NCI-H1105 (cell line): Measurements from ENCODE around the gene RAB34.

Experiments
- DNase-seq: peaks from one replicate; lab custom pipeline; 2025; lab: John Stamatoyannopoulos, UW

Gene RAB34, protein sequence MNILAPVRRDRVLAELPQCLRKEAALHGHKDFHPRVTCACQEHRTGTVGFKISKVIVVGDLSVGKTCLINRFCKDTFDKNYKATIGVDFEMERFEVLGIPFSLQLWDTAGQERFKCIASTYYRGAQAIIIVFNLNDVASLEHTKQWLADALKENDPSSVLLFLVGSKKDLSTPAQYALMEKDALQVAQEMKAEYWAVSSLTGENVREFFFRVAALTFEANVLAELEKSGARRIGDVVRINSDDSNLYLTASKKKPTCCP

DNA sequence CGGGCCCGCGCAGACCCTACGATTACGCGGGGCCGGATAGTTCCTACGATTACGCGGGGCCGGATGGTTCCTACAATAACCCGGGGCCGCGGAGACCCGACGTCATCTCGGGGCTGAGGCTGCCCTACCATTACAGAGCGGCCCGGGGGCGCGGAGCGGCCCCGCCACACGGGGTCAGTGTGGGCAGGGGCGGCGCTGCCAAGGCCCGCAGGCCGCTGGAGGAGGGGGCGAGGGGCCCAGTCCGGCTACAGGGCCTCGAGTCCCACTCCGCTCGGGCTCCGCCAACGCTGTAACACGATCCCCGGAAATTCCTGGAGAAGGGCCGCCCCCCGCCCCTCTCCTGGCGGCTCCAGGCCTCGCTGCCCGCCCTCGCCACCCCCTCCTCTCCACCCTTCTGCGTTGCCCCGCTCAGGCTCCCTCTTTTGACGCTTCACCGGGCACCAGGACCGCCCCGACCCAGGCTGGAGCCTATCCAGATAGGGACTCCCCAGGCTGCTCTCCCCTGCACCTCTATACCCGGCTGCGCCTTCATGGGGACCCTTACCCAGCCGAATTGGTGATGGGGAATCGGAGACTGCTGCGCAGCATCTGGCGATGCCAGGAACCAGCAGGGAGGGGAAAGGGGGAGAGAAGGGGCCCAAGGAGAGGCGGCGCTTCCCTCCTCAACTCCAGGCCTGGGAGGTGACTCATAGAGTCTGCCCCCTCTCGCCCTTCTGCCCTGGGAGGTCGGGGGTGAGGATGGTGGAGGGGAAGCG is at the start of gene RAB34:
Gene RAB34 (minus strand): TSS at position 291 of the 755 bp plus-strand sequence. CDS start 602 bp downstream, outside the sequence.
- DNase-seq, result no peak

DNA sequence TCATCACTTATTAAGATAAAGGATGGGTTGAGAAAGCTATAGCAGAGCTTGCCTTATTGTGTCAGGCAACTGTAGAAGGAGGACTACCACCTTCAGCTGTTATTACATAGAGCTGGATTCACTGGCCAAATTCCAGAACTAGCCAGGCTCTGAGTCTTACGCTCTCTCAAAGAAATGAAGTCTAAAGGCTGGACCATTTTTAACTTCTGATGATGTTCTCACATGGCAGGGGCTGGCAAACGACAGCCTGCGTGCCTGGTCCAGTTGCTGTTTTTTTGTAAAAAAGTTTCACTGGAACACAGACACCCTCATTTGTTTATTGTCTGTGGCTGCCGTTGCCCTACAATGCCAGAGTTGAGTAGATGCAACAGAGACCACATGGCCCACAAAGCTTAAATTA is 47.4 kb upstream of the RAB34 start:
- no peak for DNase-seq

DNA sequence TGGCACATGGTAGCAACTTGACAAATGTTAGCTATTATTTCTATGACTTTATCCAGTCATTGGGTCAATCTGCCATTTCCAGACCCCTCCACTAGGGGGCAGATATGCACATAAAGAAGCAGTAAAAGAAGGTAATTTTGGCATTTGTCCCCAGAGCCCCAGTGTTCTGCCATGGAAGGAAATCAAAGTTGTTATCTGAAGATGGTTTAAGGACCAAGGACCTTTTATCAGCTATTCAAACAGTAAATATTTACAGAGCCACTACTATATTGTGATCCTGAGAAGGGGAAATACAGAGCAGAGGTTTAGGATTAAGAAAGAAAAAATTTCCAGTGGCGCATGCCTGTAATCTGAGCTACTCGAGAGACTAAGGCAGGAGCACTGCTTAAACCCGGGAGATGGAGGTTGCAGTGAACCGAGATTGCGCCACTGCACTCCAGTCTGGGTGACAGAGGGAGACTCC is 46.2 kb upstream of the RAB34 start:
- peak; percentile 52 for DNase-seq

DNA sequence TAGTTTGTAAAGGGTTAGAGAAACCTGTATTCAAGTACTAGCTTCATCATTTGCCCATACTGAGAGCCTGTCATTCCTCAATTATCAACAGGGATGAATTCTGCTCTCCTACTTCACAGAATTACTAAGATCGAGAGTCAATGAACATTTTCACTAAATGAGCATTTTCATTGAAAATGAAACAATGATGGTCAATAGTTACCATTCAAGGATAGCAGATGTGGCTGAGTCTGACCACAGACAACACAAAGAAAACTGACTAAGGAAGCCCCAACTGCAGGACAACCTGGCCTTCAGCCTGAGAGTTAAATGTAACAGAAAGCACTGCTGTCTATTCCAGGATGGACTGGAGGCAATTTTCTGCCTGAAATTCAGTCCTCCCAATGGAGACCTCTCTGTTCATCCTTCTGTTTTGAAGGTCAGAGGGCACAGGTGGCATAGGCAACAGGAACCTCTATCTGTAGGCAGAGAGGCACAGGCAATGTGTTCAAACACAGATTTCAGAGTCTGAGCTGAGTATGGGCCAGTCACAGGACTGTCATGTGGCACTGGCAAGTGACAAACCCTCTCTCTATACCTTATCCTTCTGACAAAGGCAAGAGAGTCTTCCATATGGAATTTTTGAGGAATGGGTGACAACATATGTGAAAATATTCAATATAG is 45.6 kb upstream of the RAB34 start:
- DNase-seq, result no peak

DNA sequence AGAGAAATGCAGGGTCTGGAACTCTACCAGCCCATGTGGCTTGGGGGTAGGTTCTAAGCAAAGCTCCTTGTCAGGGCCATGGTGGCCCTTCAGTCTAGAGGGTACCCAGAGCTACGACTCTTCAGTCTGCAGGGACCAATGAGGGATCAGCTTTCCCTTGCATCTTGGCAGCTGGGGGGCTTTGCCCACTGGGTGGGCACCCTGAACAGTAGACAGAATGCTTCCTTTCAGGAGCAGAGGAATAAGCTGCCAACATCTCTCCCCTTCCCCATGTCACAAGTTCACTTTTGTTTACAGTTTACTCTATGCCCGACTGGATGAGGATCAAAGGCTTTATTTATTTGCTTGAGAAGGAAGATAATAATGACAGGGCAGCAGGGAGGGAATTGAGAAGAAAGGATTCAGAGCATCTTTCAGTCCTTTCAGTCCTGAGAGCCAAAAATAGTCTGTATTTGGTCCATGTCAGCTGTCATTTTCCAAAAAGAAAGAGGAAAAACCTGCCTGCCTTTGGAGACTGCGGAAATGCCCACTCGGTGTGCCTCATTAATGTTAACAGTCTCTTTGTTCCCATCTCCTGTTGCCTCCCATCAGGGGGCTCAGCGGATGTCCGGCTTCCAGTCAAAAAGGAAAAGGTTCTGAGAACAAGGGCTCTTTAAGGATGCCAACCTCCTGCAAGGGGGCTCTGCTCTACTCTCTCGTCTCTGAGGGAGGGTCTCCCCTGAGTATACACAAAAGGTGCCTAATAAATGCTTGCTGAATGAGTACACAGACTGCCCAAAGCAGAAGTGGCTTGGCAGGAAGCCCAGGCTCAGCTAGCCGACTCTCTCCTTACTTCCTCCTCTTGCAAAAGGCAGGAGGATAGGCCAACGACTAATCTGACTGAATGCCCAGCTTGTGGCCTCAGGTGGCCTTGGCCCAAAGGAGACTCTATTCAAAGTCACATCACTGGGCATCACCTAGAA is 43.2 kb upstream of the RAB34 start:
- no peak for DNase-seq

DNA sequence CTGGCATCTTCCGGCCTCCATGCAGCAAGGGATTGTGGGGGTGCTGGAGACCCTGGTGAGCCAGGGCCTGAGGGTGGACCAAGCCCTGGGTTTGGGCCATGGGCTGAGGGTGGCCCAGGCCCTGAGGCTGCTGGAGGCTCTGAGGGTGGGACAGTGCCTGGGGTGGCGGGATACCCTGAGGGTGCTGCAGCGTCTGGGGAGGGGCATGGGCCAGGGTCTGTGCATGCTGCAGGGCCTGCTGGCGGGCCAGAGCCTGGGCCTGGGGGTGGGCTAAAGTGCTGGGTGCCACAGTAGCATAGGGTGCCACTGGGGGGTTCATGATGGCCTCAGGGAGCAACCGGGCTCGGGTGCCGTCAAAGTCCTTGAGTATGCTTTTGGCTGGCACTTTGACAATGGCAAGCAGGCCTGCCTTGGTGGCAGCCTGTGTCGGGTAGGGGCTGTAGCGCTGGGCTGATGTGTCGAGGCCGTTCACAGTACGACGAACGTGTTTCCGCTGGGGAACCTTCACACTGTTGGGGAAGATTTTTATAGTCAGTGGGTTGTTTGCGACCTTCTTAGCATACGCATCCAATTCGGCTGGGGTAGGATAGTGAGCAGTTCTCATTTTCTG is 41.7 kb upstream of the RAB34 start:
- DNase-seq, result no peak

DNA sequence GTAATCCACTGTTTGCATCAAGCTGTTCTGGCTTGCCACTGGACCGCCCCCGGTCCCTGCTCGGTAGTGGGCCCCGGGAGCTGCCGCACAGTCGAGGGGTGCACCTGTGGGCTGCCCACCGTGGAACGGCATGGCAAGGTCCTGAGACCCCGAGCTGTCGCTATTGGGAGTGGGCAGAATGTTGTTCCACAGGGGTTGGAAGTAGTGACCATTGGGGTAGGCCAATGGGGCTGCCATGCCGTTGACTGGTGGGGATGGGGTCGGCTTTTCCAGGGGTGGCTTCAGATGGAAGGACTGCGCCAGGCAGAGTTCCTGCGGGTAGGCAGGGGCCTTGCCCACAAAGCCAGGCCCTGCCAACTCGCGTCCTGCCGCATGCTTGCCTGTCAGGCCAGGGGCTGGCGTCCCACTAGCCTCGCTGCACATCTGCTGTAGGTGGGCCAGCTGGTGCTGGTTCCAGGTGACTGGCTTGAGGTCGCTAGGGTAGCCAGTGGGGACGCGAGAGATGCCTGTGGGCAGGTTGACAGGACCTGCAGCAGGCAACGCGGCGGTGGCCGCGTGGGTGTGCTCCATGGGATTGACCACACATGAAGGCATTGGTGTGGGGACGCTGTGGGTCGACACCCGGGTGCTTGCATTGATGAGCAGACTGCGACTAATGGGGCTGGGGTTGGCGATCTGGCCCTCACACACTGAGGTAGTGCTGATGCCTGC is 40.9 kb upstream of the RAB34 start:
- no peak for DNase-seq

DNA sequence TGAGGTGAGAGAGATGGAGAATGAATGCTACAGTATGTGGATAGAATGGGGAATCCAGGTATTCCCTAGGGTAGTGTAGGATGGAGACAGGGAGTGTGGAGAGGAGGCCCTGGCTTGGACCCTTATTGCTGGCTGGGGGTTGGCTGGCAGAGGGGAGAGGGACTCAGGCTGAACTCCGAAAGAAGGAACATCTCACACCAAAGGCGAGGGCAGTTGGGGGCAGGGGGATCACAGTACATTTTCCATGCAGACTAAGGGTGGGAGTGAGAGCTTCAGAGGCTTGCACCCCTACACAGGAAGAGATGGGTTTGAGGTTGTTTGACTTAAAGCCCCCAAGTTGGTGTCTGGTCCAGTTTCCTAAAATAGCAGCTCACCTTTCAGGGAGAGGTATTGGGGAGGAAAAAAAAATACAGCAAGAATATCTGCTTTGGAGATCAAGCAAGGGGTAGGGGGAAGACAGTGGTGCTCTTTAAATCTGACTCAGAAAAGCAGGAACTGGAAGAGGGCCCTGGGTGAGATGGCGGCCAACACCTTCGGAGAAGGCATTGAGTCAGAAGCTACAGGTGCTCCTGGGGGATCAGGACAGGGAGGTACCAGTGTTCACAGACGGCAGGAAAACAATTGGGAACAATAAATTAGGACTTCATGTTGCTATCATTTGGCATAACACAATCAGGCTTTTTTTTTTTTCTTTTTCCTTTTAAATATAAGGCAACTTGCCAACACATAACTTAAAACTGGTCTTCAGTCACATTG is 38.6 kb upstream of the RAB34 start:
- no peak for DNase-seq

DNA sequence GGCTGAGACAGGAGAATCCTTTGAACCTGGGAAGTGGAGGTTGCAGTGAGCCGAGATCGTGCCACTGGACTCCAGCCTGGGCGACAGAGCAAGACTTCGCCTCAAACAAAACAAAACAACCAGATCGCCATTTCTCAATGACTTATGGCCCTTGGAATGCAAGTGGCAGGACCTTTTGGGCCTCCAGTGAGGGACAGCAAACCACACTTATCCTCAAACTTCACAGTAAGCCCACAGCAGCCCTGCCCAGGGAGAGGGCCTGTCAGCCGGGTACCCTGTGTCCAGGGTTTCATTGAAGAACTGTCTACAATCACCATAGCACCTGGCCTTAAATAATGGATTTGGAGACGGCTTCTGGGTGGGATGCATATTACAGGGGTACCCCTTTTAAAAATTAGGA is 37.8 kb upstream of the RAB34 start:
- DNase-seq, result no peak

DNA sequence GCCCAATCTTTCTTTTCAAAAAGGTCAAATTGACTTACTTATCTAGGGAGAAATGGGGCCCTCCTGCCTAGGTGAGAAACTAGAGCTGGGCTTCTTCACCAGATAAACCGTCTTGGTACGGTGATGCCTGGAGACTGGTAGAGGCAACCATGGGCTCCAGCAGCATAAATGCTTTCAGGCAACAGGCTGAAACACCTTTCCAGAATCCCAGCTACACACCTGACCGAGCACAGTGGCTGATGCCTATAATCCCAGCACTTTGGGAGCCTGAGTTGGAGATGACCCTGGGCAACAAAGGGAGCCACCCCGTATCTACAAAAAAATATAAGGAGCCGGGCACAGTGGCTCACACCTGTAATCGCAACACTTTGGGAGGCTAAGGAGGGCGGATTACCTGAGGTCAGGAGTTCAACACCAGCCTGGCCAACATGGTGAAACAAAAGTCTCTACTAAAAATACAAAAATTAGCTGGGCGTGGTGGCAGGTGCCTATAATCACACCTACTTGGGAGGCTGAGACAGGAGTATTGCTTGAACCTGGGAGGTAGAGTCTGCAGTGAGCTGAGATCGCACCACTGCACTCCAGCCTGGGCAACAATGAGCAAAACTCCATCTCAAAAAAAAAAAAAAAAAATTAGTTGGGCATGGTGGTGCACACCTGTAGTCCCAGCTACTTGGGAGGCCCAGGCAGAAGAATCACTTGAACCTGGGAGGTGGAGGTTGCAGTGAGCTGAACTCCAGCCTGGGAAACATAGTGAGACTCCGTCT is 34.1 kb upstream of the RAB34 start:
- no peak for DNase-seq

DNA sequence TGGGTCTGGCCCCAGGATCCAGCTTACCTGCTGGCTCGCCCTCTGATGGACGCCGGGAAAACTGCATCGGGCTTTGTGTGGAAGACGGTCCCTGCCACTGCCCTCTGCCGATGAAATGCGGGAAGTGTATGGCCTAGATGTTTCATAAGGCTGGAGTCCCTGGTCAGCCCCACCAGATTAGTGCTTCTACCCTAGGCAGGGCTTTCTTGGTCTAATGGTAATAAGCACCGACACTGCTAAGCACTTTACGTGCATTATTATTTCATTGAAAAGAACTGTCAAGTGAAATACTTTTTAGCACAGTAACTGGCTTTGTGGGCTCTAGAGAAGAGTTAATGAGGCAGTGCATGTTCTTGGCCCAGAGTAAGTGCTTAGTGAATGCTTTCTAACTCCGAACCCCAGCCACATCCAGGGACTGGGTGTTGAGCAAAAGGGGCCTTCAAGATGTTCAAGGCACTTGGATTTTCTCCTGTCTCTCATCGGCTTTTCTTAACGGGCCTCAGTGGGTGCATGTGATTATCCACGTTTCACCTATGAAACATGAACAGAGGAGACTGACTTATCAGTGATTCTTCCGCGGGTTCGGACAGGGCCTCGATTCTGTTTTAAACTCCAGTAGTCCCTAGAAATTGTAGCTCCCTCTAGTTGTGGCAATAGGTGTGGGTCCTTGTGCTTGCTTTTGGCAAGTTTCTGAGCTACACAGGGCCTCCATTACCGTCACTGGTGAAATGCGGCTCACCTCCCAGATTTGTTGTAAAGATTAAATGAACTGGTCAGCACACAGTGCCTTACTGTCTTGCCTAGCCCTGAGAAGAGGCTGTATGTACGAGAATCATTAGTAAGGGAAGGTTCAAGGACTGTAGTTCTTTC is 32.7 kb upstream of the RAB34 start:
- peak; percentile 79 for DNase-seq

DNA sequence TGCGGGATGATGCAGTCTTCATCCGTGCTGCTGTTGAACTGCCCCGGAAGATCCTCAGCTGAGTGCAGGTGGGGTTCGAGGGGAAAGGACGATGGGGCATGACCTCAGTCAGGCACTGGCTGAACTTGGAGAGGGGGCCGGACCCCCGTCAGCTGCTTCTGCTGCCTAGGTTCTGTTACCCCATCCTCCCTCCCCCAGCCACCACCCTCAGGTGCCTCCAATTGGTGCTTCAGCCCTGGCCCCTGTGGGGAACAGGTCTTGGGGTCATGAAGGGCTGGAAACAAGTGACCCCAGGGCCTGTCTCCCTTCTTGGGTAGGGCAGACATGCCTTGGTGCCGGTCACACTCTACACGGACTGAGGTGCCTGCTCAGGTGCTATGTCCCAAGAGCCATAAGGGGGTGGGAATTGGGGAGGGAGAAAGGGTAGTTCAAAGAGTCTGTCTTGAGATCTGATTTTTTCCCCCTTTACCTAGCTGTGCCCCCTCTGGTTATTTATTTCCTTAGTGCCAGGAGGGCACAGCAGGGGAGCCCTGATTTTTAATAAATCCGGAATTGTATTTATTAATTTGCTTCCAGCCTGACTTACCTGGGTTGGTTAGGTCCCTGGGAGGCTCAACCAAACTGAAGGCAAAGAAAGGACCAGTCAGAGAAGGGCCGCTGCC is 32.0 kb upstream of the RAB34 start:
- no peak for DNase-seq

DNA sequence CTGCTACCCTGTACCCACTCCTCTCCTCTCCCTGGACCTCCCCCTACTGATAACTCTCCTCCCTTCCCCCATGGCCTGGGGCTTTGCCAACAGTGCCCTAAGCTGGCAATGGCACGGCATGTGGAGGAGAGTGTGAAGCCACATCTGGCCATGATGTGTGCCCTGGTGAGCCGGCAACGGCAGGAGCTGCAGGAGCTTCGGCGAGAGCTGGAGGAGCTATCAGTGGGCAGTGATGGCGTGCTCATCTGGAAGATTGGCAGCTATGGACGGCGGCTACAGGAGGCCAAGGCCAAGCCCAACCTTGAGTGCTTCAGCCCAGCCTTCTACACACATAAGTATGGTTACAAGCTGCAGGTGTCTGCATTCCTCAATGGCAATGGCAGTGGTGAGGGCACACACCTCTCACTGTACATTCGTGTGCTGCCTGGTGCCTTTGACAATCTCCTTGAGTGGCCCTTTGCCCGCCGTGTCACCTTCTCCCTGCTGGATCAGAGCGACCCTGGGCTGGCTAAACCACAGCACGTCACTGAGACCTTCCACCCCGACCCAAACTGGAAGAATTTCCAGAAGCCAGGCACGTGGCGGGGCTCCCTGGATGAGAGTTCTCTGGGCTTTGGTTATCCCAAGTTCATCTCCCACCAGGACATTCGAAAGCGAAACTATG is 31.3 kb upstream of the RAB34 start:
- DNase-seq, result no peak

DNA sequence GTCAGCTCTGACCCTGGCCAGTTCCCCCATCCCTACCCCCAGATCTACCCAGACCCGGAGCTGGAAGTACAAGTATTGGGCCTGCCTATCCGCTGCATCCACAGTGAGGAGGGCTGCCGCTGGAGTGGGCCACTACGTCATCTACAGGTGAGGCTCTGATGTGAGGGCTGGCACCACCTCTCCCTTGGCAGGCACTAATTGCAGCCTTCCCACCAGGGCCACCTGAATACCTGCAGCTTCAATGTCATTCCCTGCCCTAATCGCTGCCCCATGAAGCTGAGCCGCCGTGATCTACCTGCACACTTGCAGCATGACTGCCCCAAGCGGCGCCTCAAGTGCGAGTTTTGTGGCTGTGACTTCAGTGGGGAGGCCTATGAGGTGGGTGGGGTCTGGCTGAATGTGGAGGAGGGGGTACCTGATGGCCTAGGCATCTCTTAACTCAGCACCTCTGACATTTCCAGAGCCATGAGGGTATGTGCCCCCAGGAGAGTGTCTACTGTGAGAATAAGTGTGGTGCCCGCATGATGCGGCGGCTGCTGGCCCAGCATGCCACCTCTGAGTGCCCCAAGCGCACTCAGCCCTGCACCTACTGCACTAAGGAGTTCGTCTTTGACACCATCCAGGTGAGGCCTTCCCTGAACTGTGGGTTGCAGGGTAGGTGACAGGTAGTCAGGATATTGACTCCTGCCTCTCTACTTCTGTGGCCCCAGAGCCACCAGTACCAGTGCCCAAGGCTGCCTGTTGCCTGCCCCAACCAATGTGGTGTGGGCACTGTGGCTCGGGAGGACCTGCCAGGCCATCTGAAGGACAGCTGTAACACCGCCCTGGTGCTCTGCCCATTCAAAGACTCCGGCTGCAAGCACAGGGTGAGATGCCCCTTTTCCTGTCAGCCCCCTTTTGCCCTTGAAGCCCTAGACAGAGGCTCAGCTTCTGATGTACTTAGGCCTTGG is 30.4 kb upstream of the RAB34 start:
- DNase-seq, result no peak

DNA sequence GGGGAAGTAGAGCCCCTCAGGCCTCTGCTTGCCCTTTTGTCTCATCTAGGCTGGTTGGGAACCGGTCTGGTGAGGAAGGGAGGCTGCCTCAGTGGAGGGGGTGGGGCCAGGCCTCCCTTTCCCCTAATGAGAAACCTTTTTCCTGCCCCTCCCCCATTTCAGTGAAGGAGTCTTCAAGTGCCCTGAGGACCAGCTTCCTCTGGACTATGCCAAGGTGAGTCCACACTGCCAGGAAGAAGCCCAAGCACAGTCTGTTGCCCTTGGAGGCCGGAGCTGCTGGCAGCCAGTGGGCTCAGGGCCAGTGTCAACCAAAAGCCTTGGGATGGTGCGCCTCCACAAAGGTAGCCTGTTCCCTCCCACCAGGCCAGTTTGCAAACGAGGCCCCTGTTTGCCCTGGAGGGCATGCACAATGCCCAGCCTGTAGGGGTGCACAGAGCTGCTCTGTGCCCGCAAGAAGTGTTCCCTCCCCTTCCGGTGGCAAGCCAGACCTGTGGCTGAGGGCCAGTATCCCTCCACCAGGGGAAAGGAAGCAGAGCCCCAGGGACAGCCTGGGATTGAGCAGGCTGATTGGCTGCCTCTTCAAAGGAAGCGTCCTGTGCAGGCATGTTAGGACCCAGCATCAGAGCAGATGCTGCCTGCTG is 29.5 kb upstream of the RAB34 start:
- DNase-seq, result no peak
